ENCODE measurements around the gene SUFU.

SUFU gene

GRCh38 chr10:102620138-102620590 is 116.4 kb downstream of the SUFU start:
- DNase-seq (ENCODE audit: low read depth): no peak

GRCh38 chr10:102620591-102621442 is 117.0 kb downstream of the SUFU start:
- no peak for DNase-seq (ENCODE audit: low read depth)

DNA sequence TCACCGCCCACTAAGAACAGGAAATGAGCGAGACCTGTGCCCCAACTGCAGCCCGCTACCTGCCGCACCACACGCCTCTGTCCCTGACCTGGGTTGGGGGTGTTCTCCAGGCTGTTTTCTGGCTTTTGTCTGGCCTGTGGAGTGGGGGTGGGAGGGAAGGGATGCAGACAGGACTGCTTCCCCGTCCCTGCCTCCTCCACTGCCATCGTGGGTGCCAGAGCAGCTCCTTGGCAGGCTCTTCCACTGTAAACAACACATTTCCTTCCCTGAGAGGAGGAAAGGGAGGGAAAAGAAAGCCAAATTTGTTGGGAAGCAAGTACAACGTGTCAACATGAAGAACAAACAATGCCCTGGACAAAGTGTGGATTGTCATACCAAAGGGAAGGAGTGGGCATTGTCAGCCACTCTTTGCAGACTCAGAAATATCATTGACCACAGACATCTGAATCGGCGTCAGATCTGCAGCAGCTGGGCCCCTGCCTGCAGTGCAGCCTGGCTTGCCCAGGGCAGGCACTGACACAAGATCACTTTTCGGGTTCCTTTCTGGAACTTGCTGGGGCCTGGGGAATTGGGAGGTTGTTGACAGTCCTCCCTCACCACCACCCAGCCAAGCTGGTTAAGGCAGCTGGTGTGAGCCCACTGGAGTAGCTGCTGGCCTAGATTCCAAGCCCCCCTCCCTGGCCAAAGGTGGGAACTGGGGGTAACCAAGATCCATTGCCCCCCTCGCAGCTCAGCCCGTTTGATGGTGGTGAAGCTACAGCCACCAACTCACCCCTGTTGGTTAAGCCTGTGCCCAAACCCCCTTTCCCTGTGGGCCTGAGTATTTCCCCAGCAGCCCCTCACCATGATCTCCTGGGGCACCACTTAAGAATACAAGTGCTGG is 117.9 kb downstream of the SUFU start:
- no peak for DNase-seq (ENCODE audit: low read depth)

GRCh38 chr10:102624094-102624493 is 120.3 kb downstream of the SUFU start:
- DNase-seq (ENCODE audit: low read depth): no peak

DNA sequence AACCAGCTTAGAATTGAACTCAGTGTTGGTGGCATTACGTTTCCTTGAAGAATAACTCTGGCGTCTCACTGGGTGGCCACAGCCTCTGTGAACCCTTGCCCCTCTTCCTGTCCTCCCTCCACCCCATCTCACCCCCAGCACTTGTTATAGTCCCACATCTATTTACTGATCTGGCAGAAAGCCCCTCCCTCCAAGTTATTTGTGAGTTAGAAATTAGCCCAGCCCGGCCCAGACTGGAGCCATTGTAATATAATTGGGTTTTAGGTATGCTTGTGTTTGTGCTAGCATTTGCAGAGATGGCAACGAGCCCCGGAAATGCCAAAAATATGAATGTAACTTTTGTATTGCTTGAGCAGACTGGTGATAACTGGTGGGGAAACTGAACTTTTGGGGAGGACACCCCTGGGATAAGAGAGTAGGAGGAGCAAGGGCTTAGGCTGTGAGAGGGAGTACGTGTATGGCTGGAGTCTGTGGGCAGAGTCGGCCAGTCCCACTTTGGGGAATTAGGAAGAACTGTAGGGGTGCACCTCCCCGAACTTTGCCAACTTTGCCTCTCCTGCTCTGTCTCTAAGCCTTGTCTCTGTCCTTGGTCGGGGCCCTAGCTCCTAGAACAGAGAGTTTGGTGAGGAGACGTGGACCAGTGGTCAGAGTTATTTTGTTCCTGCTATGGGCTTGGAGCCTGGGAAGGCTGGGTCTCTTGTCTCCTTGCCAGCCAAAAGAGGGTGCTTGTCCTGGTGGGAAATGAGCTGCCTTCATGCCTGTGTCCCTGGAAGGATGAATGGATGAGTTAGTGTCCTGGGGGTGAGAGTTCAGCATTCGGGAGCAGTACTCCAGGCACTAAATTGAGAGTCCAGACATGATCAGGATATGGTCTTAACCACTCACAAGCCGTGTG is 121.2 kb downstream of the SUFU start:
- DNase-seq (ENCODE audit: low read depth): no peak

- DNase-seq (ENCODE audit: low read depth): no peak
Measured at GRCh38 chr10:102626026-102626685, 122.4 kb downstream of the SUFU start.

DNA sequence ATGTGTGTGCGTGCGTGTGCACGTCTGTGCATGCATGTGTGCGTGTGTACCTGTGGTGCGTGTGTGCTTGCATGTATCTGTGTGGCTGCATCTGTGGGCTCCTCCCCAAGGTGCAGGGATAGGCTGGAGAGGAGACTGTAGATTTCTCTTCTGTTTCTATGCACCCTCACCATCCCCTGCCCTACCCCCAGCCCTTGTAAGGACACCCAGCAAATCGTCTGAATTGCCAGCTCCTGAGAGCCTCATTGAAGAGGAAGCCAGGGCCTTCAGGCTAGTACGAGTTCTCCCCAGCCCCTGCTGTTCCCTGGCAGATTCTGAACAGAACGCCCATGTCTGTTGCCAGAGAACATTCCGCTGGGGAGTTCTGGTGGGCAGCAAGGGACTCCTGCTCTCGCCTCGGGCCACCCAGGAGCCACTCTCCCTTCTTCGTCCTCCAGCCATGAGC is 123.5 kb downstream of the SUFU start:
- no peak for DNase-seq (ENCODE audit: low read depth)

DNA sequence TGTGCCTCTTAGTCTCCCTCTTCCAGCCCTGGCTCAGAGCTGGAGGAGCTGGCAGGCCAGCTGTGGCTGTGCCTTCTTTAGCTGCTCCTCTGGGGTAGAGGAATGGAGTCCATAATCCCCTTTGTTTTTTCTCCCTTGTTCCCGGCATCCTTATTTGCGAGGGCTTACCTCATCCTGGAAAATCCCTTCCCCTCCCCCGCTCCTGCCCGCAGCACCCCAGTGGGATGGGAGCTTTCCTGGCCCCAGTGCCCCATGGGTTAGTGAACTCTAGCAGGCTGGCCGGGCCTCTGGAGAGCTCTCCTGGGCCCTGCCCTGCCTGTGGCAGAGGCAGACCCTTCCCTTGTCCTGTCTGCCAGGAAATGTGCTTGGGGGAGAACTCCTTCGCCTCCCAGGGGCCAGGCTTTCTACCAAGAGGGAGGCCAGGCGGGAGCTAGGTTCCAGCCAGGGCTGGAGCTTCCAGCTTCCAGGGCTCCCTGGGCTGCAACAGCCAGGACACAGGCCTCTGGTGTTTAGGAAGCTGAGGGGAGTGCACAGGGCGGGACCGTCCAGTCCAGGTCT is 124.0 kb downstream of the SUFU start:
- DNase-seq (ENCODE audit: low read depth): no peak

DNA sequence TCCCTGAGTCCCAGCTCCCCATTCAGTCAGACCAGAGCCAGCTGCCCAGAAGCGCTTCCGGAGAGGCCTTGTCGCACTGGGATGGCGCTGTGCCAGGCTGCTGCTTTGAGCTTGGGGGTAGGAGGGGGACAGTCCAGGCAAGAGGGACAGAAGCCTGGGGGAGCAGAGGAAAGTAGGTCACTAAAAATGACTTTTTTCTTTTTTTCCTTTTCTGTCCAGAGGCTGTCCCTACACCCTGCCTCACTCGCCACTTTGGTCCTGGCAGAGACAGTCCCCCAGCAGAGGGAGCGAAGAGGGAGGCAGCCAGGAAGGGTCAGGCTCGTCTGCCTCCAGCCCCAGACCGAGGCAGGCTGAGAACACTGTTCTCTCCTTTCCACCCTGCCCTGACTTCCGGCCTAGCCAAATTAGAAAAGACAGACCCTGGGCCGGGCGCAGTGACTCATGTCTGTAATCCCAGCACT is 124.7 kb downstream of the SUFU start:
- no peak for DNase-seq (ENCODE audit: low read depth)

GRCh38 chr10:102629661-102630614 is 126.2 kb downstream of the SUFU start:
- no peak for DNase-seq (ENCODE audit: low read depth)

- no peak for DNase-seq (ENCODE audit: low read depth)
Measured at GRCh38 chr10:102630663-102631062, 126.9 kb downstream of the SUFU start.

GRCh38 chr10:102631525-102632393 is 128.0 kb downstream of the SUFU start:
- DNase-seq (ENCODE audit: low read depth): no peak

- DNase-seq (ENCODE audit: low read depth): no peak
Measured at GRCh38 chr10:102632394-102633111, 128.8 kb downstream of the SUFU start.

DNA sequence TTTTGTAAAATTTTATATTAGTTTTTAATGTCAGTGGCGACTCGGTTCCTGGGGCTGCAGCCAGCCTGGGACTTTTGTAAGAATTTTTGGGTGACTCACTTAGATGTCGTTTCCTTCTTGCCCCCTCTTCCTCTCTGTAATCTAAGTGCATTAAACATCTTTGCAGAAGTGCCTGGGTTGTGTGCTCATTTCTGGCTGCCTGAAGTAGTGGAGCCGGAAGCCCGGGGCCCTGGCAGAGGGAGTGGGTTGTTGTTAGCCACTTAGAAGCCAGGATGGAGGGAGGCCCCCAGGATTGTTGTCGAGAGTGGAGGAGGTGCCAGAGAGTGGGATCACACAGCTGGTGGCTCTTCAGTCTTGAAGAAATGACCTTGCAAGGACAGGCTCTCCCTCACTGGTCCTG is 129.5 kb downstream of the SUFU start:
- no peak for DNase-seq (ENCODE audit: low read depth)

GRCh38 chr10:102633848-102634247 is 130.1 kb downstream of the SUFU start:
- no peak for DNase-seq (ENCODE audit: low read depth)

DNA sequence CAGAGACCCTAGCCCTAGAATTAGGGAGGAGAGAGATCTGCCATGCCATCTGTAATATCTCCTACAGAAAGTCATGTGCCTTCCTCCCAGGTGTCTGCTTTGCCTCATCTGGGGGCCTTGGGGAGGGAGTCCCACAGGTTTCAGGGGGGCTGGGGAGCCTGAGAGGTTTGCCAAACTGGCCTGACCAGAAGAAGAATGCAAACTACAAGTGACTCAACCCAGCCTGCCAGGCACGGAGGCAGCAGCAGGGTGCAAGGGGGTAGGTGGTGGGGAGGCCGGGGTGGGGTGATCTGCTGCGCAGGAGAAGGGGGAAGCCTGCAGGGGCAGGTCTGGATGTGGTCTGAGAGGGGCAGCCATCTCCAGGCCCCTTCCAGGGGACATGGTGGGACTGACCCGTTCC is 130.9 kb downstream of the SUFU start:
- DNase-seq (ENCODE audit: low read depth): no peak

DNA sequence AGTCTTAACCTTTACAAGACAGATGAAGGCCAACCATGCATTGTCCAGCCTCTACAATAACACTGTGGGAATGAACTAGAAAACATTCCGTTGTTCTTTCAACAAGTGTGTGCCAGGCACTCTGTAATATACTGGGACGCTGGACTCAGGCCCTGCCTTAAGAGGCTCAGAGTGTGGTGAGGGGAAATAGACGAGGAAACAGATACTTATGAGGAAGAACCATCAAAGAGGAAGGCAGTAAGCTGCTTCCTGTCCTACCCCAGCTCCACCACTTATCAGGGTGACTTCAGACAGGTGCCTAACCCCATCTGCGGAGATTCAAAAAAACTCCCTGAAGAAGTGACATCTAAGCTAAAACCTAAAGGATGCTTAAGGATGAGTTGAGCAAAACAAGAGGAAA is 131.6 kb downstream of the SUFU start:
- no peak for DNase-seq (ENCODE audit: low read depth)

GRCh38 chr10:102639537-102639936 is 135.8 kb downstream of the SUFU start:
- no peak for DNase-seq (ENCODE audit: low read depth)
